ENCODE measurements around the gene BHLHE23. TPM values are rescaled to one million over a fixed set of nuclear protein-coding genes. Genes with fewer than 3 reads are reported as not detected.

The BHLHE23 gene
- total and polyA plus RNA-seq, 4 donors: not detected

GRCh38 chr20:63005365-63005861, 1.4 kb downstream of the BHLHE23 start:
- no peak overlapping the region for H3K27ac ChIP-seq (ENCODE audit: low read depth in 1 of 2, low read length in 1 of 2)
- H3K4me3 ChIP-seq: no peak overlapping the region
- TF ChIP-seq CTCF (IDR thresholded peaks at IDR 0.05; ENCODE audit: control extremely low read depth, extremely low read depth): no peak
- H3K9ac ChIP-seq (ENCODE audit: insufficient read depth in 1 of 2, low read length in 2 of 2): no peak overlapping the region
- H3K9me3 ChIP-seq (ENCODE audit: control insufficient read depth in 4 of 4, insufficient read depth in 3 of 4, low read length in 3 of 4): peaks cover 0 to 11% (median 0%) of the 10 kb centered on the region in 4 donors
- H3K4me1 ChIP-seq (ENCODE audit: control insufficient read depth in 5 of 5, insufficient read depth in 5 of 5, low read length in 5 of 5): peaks cover 0 to 11% (median 0%) of the 10 kb centered on the region in 5 donors
- DNase-seq: no peak
- no peaks in the 10 kb centered on the region for H3K36me3 ChIP-seq (ENCODE audit: control insufficient read depth in 4 of 4, insufficient read depth in 4 of 4, low read length in 4 of 4)
- WGBS, 2 donors: 4 to 5% methylated on average over 43 of the region's 43 CpGs
- H3K27me3 ChIP-seq (ENCODE audit: control insufficient read depth in 3 of 3, insufficient read depth in 3 of 3, low read length in 2 of 3): peaks cover 43 to 73% (median 73%) of the 10 kb centered on the region in 3 donors
- ATAC-seq (ENCODE audit: insufficient read depth, low FRiP score): no peak

GRCh38 chr20:63004607-63005364, 2.0 kb downstream of the BHLHE23 start:
- H3K36me3 ChIP-seq (ENCODE audit: control insufficient read depth in 4 of 4, insufficient read depth in 4 of 4, low read length in 4 of 4): no peaks in the 10 kb centered on the region
- WGBS, 2 donors: 3 to 4% methylated on average over 43 to 53 of the region's 53 CpGs
- TF ChIP-seq CTCF (IDR thresholded peaks at IDR 0.05; ENCODE audit: control extremely low read depth, extremely low read depth): no peak
- DNase-seq (no peak), ATAC-seq (ENCODE audit: insufficient read depth, low FRiP score) (no peak)
- H3K27ac ChIP-seq (ENCODE audit: low read depth in 1 of 2, low read length in 1 of 2): no peak overlapping the region
- peaks cover 0 to 14% (median 0%) of the 10 kb centered on the region in 4 donors for H3K9me3 ChIP-seq (ENCODE audit: control insufficient read depth in 4 of 4, insufficient read depth in 3 of 4, low read length in 3 of 4)
- H3K4me3 ChIP-seq: no peak overlapping the region
- no peak overlapping the region for H3K9ac ChIP-seq (ENCODE audit: insufficient read depth in 1 of 2, low read length in 2 of 2)
- peaks cover 46 to 73% (median 70%) of the 10 kb centered on the region in 3 donors for H3K27me3 ChIP-seq (ENCODE audit: control insufficient read depth in 3 of 3, insufficient read depth in 3 of 3, low read length in 2 of 3)
- peaks cover 0 to 11% (median 0%) of the 10 kb centered on the region in 5 donors for H3K4me1 ChIP-seq (ENCODE audit: control insufficient read depth in 5 of 5, insufficient read depth in 5 of 5, low read length in 5 of 5)

GRCh38 chr20:63003546-63003945, 3.2 kb downstream of the BHLHE23 start:
- DNase-seq (no peak), ATAC-seq (ENCODE audit: insufficient read depth, low FRiP score) (no peak)
- TF ChIP-seq CTCF (IDR thresholded peaks at IDR 0.05; ENCODE audit: control extremely low read depth, extremely low read depth): no peak
- H3K36me3 ChIP-seq (ENCODE audit: control insufficient read depth in 4 of 4, insufficient read depth in 4 of 4, low read length in 4 of 4): no peaks in the 10 kb centered on the region
- H3K9me3 ChIP-seq (ENCODE audit: control insufficient read depth in 4 of 4, insufficient read depth in 3 of 4, low read length in 3 of 4): peaks cover 0 to 14% (median 0%) of the 10 kb centered on the region in 4 donors
- H3K4me1 ChIP-seq (ENCODE audit: control insufficient read depth in 5 of 5, insufficient read depth in 5 of 5, low read length in 5 of 5): peaks cover 0 to 3% (median 0%) of the 10 kb centered on the region in 5 donors
- no peak overlapping the region for H3K4me3 ChIP-seq
- peaks cover 45 to 75% (median 71%) of the 10 kb centered on the region in 3 donors for H3K27me3 ChIP-seq (ENCODE audit: control insufficient read depth in 3 of 3, insufficient read depth in 3 of 3, low read length in 2 of 3)
- H3K9ac ChIP-seq (ENCODE audit: insufficient read depth in 1 of 2, low read length in 2 of 2): no peak overlapping the region
- WGBS, 2 donors: 15 to 33% methylated on average over 13 of the region's 13 CpGs
- no peak overlapping the region for H3K27ac ChIP-seq (ENCODE audit: low read depth in 1 of 2, low read length in 1 of 2)
